Measurements from ENCODE around the gene COX6A1. TPM values are rescaled to one million over a fixed set of nuclear protein-coding genes. Genes with fewer than 3 reads are reported as not detected.

The COX6A1 gene
- total RNA-seq, 1 donor from 2014 or later = 367 TPM

Other genes with a start within 250 kb of the COX6A1 start
- 53.7 TPM for gene GCN1, start 243.4 kb upstream of the COX6A1 start, total RNA-seq
- gene RPLP0, start 237.0 kb upstream of the COX6A1 start, total RNA-seq = 1,592 TPM
- 2.8 TPM for gene PXN, start 172.4 kb upstream of the COX6A1 start, total RNA-seq
- gene RNU4-2, start 146.2 kb upstream of the COX6A1 start, total RNA-seq = under 0.01 TPM
- under 0.01 TPM for gene RNU4-1, start 144.9 kb upstream of the COX6A1 start, total RNA-seq
- 4.5 TPM for gene SIRT4, start 135.8 kb upstream of the COX6A1 start, total RNA-seq
- not detected for gene PLA2G1B, start 110.3 kb upstream of the COX6A1 start, total RNA-seq
- 7.5 TPM for gene MSI1, start 68.9 kb upstream of the COX6A1 start, total RNA-seq
- gene TRIAP1, start 8.3 kb downstream of the COX6A1 start, total RNA-seq = 10.0 TPM
- gene GATC, start 8.3 kb downstream of the COX6A1 start, total RNA-seq = 27.6 TPM
- 87.8 TPM for gene SRSF9, start 31.6 kb downstream of the COX6A1 start, total RNA-seq
- gene DYNLL1, start 58.0 kb downstream of the COX6A1 start, total RNA-seq = 252 TPM
- gene COQ5, start 91.0 kb downstream of the COX6A1 start, total RNA-seq = 20.6 TPM
- 77.7 TPM for gene RNF10, start 96.2 kb downstream of the COX6A1 start, total RNA-seq
- 34.6 TPM for gene POP5, start 143.3 kb downstream of the COX6A1 start, total RNA-seq
- gene CABP1, start 202.5 kb downstream of the COX6A1 start, total RNA-seq = 3.1 TPM
- gene MLEC, start 249.0 kb downstream of the COX6A1 start, total RNA-seq = 41.5 TPM

Measured in occipital lobe (tissue), 1 donor.